NCI-H2029 treated with DMSO at 0.1 percent for 48 hours (cell line): ENCODE results near the gene GOLGA6D.
"Not testable (repeated sequence)": the region's sequence is repeated elsewhere in the genome, so short reads cannot be mapped to it uniquely, and the experiment has no call there.

Source experiments
- DNase-seq: peaks from one replicate; lab custom pipeline; 2025; lab: John Stamatoyannopoulos, UW

The GOLGA6D gene

DNA sequence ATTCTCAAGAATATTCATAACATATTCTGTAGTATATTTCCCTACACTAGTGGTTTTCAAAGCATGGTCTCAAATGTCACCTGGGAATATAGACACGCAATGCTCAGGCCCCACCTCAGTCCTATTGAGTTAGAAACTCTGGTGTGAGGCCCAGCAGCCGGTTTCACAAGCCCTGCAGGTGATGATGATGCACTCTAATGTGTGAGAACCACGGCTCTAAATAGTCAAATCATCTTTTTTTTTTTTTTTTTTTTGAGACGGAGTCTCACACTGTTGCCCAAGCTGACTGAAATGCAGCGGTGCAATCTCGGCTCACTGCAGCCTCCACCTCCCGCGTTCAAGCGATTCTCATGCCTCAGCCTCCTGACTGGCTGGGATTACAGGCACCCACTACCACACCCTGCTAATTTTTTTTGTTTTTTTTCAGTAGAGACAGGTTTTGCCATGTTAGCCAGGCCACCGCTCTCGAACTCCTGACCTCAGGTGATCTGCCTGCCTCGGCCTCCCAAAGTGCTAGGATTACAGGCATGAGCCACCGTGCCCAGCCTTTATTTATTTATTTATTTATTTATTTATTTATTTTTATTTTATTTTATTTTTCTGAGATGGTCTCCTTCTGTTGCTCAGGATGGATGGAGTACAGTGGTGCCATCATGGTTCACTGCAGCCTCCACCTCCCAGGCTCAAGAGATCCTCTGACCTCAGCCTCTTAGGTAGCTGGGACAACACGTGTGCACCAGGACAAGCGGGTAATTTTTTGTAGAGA lies 51.2 kb downstream of the GOLGA6D start:
- not testable (repeated sequence) for DNase-seq

DNA sequence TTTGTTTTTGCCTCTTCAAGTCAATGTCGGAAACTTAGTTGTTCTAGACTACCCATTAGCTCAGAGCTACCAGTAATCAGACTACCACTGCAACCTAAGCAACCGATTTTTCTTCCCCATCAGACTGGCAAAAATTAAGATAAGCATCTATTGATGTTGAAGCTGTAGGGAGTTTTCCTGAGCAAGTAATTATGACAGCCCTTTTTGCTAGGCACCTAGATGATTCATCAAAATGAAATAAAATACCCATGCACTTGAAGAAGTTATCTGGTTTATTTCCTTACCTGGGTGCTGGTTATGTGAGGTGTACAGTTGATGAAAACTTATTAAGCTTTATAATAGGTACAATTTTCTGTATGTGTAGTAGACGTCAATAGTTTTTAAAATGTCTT lies 52.7 kb downstream of the GOLGA6D start:
- DNase-seq = no peak

DNA sequence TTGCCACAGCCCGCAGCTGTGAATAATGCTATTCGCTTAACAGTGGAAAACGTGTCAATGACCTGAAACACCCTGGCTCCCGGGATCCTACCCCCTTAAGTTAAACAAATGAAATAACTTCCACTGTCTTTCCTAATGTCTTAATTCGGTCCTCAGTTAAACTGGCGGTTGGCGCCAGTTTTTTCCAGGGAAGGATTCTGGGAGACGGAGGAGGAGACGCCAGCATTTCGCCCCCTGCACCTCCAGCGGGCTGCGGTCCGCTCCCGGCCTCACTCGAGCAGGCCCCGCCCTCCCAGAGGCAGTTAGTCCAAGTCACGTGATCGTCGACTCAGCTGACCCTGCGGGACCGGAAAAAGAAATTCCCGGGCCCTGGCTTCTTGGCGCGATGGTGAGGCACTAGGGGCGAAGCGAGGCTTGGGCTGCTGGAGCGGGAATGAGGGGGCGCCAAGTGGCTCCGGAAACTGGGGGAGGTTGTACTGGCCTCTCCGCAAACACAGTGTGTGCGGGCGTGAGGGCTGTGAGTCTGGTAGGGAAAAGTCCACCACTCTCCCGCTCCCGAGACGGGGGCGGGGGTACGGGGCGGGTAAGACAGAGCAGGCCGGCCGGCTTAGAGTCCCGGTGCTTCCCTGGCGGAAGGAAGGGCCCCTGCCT lies 53.2 kb downstream of the GOLGA6D start, which contains the start of gene COMMD4:
Gene COMMD4 (plus strand): TSS at position 359 of the 651 bp plus-strand sequence. CDS start 27 bp downstream, at position 386.
- DNase-seq = peak; percentile 36

DNA sequence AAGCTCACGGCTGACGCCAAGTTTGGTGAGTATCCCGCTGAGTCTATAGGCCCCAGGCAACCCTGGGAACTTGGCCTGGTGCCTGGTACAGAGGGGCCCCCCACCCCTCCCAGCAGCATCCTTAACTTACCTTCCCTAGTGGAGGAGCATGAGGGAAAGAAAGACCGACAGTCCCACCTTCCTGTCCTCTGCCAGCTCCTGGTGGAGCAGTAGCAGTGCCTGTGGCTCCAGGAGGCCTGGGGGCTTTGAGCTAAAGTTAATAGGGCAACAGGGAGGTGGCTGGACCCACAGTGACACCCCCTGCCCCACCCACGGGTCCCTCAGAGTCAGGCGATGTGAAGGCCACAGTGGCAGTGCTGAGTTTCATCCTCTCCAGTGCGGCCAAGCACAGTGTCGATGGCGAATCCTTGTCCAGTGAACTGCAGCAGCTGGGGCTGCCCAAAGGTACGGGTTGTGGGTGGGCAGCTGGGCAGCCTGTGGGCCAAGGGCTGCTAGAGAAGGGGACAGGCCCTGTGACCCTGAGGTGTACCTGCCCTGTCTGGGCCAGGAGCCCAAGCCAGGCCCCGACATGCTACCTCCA lies 56.1 kb downstream of the GOLGA6D start:
- DNase-seq = no peak

DNA sequence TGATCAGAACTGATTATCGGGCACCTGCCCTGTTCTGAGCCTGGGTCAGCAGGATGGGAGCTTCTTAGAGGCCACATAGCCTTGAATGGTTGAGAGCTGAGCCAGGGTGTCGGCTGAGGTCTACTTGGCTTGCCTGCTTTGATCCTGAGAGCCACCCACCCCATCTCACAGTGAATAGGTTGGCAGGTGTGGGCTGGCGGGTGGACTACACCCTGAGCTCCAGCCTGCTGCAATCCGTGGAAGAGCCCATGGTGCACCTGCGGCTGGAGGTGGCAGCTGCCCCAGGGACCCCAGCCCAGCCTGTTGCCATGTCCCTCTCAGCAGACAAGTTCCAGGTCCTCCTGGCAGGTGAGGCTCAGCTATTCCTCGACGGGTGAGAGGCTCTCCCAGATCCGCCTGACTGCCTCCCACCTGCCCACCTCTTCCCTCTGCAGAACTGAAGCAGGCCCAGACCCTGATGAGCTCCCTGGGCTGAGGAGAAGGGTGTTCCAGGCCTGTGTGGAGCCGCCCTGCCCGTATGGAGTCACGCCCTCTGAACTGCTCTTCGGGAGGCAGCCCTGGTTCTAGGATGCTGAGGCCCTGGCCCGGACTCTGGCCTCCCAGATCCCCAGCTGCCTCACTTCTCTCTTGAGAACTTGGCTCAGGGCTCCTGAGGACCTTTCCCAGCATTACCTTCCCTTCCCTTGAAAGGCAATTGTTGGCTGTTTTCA lies 57.1 kb downstream of the GOLGA6D start:
- no peak for DNase-seq

DNA sequence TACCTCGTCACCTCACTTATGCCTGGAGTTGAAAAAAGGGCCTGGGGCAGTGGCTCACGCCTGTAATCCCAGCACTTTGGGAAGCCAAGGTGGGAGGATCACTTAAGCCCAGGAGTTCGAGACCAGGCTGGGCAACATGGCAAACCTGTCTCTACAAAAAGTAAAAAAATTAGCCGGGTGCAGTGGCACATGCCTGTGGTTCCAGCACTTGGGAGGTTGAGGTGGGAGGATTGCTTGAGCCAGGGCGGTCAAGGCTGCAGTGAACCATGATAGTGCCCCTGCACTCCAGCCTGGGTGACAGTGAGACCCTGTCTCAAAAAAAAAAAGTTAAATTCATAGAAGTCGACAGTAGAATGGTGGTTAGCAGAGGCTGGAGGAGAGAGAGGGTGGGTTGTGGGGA lies 59.6 kb downstream of the GOLGA6D start:
- DNase-seq = no peak

DNA sequence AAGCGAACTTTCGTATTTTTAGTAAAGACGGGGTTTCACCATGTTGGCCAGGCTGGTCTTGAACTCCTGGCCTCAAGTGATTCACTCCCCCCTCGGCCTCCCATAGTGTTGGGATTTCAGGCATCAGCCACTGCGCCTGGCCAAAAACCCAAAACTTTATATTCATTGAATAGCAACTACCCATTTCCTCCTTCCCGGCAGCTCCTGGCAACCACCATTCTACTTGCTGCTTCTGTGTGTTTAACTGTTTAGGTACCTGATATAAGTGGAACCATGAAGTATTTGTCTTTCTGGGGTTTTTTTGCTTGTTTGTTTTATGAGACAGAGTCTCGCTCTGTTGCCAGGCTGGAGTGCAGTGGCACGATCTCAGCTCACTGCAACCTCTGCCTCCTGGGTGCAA lies 61.3 kb downstream of the GOLGA6D start:
- DNase-seq = peak; percentile 28
